ENCODE measurements around the gene GDPD4.
A peak's percentile ranks its signal among the peaks of the same experiment; 100 is the strongest.

Gene GDPD4

DNA sequence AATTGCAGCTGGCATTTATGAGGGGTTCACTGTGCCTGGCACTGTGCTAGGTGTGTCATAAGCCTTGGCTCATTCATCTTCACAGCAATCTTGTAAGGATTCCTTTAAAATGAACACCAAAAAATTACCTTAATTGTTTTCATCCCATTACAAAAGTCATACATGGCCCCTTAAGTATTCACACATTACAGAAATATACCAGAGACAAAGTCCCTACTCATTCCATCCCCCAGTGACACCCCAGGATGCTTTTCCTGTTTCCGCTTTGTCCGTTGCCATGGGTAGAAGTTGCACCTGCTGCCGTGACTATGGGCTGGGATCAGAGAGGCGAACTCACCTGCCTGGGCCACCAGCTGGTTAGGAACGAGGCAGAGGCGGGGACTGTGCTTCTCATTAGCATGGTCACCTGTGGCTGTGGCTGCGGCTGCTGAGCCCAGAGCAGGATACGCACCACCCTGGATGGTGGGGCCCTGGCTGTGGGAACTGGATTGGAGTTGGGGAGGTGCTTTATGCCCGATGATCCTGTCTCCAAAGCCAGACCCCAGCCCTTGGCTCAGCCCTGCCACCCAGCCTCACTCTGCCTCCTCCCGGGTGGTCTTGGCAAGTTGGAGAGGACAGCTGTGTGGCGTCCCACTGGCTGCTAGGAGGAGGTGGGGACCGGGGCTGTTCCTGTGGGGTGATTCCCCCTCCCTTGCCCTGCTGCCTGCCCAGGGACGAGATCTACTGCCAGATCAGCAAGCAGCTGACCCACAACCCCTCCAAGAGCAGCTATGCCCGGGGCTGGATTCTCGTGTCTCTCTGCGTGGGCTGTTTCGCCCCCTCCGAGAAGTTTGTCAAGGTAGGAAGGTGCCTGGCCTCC is 112.6 kb downstream of the GDPD4 start:
- DNase-seq = no peak

DNA sequence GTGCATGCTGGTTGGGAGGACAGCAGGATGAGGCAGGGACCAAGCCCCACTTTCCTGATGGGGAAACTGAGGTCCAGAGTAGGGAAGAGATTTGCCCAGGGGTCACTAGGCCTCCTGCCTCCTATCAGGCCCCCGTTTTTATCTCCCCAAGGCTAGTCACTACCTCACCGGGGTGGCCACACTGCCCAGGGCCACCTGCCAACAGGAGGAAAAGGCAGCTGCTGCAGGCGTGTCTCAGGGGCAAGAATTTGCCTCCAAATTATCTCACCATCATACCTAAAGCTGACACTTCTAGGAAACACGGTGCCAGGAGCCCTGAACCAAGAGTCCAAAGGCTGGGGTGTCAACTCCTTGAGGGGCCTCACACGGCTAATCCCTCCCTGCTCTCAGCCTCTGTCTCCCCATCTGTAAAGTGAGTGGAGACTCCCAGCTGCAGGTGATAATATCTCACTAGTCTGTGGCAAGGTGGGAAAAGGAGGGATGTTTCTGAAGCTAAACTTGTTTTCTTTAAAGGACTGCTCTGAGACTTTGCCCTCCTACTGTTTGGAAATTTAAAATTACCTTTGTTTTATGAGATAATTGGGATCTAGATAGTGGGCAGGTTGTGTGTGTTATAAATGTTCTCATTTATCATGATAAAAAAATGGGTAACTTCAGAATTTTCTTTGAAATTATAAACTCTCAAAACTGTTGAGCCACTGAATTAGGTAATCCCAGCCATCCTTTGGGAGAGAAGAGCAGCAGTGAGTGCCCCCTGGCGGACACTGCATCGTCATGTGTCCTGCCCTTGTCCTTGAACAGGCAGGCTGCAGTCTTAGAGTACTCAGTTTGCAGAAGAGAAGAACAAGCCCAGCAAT is 113.5 kb downstream of the GDPD4 start:
- DNase-seq = peak; percentile 71

DNA sequence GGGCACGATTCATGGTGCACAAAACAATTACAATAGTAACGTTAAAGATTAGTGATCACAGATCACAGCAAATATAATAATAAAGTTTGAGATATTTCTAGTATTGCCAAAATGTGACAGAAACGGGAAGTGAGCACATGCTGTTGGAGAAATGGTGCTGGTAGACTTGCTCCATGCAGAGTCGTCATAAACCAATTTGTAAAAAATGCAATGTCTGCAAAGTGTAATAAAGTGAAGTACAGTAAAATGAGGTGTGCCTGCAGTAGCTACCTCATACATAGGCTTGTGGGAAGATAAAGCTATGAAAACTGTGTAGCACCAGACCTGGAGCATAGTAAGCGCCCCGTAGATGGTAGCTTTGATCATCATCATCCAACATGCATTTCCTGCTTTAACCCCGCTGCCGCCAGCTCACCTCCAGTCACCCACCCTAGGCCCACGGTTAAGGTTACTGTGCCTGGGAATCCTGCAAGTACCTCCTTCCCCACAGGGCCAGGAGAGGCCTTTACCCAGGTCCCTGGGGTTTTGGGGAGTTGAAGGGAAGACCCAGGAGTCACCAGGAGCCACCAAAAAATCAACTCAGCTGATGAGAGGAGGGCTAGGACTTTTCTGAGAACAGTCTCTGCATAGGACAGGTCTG is 114.3 kb downstream of the GDPD4 start:
- DNase-seq = no peak

DNA sequence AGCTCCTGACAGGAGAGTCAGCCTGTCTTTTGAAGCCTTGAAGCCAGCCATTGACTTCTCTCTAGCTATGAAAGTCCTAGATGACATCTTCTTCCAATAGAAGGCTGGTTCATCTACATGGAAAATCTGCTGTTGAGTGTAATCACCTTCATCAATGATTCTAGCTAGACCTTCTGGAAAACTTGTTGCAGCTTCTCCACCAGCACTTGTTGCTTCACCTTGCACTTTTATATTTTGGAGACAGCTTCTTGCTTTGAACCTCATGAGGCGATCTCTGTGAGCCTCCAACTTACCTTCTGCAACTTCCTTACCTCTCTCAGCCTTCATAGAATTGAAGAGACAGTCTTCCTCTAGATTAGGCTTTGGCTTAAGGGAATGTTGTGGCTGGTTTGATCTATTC is 115.2 kb downstream of the GDPD4 start:
- no peak for DNase-seq

DNA sequence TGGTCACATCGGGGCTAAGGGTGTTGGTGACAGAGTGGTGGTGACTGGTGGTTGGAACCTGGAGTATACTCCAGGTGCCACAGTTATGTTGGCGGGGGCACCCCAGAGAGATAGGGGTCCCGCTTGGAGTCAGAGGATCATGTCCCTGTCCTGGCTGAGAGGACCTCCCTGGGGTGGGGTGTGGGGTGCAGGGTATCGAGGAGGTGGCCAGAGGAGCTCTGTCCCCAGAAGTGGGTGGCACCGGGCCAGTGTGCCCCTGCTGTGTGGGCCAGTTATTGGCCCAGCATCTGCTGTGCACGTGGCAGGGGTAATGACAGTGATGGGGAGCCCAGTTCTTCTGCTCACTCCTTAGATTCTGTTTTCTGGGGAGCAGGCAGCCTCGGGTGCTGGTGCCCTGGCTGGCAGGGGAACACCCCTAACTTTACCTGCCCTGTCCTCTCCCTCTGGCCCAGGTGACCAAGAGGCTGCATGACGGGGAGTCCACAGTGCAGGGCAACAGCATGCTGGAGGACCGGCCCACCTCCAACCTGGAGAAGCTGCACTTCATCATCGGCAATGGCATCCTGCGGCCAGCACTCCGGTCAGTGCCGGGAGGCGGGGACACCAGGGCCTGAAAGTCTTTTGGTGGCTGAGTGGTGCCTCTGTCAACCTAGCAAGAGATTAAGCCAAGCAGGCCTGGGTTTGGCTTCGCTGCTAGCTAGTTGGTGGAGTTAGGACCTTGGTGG is 117.2 kb downstream of the GDPD4 start:
- DNase-seq = no peak

DNA sequence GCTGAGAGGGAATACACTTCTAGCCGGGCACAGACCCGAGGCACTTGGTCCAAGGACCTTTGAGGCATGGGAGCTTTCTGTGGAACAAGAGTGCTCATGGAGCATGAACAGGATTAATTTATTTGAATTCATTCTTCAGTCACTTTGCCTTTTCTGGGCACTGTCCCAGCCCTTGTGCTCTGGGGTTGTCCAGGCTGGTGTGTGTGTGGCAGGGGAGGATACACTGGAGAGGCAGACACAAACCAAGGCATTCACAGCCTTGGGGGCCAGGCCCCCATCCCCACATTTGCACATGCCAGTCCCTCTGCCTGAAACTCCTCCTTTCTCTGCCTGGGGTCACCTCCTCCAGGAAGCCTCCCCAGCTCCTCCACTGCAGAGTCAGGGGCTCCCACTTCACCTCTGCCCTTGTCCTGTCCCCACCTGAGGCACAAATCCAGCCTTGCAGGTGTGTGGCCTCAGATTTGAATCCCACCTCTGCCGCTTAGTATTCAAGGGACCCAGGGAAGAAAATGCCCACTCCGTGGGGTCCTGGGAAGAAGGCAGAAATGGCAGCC is 118.0 kb downstream of the GDPD4 start:
- DNase-seq = no peak

DNA sequence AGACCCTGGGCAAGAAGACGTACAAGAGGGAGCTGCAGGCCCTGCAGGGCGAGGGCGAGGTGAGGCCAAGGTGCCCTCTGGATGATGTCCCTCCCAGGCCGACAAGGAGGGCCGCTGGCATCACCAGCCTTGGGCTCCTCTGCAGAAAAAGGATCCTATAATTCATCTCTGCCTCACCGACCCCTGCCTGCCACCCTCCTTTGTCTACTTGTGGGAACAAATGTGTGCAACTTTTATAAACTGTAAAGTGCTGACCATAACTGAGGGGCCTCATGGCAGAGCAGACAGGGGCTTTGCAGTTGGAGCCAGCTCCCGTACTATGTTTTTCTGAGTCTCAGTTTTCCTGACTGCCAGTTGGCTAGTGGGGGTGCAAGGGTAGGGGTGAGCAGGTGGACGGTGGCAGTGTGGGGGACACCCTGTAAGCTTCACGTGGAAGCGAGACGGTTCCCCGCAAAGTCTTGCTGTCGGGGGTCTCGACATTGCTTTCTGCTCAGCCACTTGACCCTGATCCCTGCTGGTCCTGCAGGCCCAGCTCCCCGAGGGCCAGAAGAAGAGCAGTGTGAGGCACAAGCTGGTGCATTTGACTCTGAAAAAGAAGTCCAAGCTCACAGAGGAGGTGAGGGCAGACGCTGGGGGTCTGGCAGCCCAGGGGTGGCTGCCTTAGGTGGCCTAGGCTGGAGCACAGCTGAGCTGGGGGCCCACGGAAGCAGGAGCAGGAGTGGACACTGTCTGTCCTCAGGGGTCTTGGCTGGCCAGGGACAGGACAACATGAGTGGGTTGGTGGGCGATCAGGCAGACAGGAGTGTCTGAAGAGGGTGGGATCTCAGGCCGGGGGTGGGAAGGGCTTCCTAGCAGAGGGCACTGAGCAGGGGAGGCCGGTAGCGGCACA is 118.7 kb downstream of the GDPD4 start:
- DNase-seq = no peak

DNA sequence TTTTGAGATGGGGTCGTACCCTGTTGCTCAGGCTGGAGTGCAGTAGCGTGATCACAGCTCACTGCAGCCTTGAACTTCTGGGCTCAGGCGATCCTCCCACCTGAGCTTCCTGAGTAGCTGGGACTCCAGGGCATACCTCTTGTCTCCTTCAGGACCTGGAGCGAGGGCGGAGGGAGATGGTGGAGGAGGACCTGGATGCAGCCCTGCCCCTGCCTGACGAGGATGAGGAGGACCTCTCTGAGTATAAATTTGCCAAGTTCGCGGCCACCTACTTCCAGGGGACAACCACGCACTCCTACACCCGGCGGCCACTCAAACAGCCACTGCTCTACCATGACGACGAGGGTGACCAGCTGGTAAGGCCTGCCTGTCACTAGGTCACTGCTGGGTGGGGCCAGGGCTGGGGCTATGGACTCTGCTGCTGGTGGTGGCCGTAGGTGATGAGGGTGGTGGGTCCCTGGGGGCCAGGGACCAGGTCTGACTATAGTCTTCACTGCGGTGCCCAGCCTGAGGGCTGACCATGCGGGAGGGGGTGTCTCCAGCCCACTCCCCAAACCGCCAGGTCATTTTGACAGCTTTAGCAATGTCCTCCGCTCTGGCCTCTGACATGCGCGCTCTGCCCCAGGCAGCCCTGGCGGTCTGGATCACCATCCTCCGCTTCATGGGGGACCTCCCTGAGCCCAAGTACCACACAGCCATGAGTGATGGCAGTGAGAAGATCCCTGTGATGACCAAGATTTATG is 119.5 kb downstream of the GDPD4 start:
- DNase-seq = no peak

DNA sequence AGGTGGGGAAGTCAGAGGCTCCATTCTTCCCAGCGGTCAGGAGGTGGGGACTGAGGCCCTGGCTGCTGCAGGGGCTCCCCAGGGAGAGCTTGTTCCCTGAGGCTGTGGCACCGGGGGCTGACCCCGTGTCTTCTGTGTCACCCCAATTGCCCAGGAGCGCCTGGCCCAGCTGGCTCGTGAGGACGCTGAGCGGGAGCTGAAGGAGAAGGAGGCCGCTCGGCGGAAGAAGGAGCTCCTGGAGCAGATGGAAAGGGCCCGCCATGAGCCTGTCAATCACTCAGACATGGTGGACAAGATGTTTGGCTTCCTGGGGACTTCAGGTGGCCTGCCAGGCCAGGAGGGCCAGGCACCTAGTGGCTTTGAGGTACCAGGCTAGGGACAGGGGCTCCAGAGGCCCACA is 120.3 kb downstream of the GDPD4 start:
- DNase-seq = no peak

DNA sequence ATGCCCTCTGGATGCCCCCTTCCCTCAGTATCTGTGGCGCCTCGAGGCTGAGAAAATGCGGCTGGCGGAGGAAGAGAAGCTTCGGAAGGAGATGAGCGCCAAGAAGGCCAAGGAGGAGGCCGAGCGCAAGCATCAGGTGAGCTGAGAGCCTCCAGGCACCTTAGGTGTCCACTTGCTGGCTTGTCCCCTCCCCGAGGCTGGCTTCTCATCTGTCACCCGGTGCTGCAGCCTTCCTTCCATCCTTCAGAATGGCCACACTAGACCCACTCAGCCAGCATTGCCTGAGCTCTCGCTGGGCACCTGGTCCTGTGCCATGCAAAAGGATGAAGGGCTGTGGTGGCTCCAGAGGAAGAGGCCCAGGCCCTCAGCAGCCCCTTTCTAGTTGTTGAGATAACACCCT is 121.1 kb downstream of the GDPD4 start:
- no peak for DNase-seq

DNA sequence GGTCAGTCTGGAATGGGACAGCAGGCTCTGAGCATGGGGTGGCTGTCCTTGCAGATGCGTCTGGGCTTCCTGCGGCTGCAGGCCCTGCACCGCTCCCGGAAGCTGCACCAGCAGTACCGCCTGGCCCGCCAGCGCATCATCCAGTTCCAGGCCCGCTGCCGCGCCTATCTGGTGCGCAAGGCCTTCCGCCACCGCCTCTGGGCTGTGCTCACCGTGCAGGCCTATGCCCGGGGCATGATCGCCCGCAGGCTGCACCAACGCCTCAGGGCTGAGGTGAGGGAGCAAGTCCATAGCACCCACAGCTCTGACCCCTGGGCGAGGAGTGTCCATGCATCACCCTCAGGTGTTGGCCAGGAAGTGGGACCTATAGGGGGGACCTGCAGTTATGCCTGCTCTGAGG is 121.8 kb downstream of the GDPD4 start:
- DNase-seq = no peak

DNA sequence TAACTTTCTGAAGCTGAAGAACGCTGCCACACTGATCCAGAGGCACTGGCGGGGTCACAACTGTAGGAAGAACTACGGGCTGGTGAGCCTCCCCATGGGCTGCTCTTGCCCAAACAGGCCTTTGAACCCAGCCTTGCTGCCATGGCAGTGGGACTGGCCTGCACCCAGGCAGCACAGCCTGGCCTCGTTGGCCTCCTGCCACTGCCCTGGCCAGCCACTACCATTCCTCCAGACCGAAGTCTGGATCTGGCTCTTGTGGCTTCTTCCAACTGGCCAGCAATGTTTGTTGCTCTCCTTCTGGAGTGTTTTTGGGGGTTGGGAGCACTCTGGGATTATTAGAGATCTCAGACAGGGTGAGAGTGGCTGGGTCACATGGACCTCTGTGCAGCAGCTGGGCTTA is 122.4 kb downstream of the GDPD4 start:
- DNase-seq = no peak

DNA sequence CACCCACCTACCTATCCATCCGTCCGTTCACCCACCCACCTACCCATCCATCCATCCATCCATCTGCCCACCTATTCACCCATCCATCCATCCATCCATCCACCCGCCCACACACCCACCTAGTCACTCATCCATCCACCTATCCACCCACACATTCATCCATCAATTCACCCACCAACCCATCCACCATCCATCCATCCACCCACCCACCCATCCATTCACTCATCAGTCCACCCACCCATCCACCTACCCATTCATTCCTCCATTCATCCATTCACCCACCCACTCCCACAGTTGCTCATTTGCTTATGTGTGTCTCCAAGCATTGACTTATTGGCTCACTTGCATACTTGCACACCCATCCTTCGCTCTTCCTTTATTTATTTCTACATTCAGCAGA is 123.3 kb downstream of the GDPD4 start:
- DNase-seq = no peak

DNA sequence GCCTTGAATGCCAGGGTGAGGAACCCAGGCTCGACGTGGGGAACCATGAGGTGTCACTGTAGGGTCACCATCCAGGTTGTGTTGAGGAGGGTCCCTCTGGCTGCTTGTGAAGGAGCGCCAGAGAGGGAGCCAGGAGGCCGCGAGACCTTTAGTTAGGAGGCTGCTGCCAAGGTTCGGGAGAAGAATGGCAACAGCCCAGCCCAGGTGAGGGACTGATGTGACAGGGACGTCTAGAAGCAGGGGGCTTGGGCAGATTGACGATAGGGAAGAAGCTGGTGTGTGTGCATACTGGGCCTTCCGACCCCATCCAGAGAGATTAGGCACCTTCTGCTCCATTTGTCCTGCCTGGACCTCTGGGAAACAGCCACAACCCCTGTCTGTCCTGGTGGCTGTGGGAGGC is 124.5 kb downstream of the GDPD4 start:
- no peak for DNase-seq

DNA sequence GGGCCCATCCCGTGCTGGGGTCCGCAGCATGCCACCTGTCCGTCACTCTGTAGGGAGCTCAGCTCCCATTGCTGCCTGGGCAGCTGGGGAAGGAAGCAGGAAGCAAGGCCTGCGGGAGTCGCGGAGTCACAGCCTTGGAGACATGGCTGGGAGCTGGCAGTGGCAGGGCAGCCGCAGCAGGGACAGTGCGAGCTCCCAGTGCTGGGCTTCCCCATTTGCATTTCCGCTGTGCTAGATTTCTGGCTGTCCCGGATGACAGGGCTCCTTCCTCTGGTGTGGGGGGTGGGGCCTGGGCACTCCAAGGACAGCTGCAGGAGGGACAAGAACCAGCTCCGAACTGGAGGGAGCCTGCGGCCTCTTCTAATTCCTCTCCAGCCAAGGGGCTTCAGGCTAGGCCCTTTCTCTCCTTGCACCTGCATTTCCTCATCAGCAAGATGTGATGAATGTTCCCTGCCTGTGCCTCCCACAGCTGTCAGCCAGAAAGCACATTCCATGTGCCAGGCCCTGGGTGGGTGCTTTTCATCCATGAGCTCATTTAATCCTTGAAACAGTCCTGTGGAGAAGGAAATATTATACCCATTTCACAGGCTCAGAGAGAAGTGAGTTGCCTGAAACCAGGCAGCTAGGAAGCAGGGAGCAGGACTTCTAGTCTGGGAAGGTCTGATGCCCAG is 125.5 kb downstream of the GDPD4 start:
- no peak for DNase-seq

DNA sequence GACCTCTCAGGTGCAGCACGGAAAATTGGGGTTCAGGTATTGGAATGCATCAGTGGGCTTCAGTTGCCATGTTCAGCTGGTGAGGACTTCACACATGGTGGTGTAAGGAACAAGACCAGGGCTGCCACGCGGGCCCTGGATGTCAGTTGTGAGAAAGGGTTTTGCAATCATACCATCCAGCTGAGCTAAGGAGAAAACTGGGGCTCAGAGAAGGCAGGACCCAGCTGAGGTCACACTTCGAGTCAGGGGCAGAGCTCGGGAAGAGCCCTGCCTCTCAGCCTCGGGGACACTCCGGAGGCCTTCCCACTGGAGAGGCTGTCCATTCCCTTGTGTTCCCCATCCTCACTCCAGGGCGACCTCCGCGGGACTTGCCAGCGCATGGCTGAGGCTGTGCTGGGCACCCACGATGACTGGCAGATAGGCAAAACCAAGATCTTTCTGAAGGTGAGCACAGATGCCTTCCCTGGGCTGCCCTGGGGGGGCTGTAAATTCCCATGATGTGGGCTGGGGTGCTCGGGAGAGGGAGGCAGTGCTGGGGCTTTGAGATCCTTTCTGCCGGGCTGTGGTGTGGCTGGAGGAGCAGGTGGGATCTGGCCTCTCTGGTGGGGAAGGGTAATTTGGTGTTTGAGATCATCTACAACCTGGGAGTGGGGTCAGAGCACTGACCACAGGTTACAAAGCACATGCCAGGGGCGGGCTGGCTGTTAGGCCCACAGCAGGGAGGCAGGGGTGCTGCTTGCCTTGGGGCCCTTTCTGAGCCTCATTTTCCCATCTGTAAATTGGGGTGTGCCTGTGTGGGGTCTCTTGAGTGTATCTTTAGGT is 126.3 kb downstream of the GDPD4 start:
- no peak for DNase-seq

DNA sequence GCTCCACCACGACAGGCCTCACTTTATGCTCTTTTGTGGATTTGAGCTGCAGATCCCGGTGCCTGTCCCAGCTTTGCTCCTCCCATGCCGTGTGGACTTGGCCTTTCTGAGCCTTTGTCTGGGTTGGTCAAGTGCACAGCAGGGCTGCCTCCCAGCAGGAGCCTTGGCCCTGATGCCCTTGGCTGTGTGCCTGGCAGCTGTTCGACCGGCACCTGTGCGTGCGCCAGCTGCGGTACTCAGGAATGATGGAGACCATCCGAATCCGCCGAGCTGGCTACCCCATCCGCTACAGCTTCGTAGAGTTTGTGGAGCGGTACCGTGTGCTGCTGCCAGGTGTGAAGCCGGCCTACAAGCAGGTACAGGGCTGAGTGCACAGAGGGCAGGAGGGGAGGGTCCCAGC is 126.9 kb downstream of the GDPD4 start:
- no peak for DNase-seq

DNA sequence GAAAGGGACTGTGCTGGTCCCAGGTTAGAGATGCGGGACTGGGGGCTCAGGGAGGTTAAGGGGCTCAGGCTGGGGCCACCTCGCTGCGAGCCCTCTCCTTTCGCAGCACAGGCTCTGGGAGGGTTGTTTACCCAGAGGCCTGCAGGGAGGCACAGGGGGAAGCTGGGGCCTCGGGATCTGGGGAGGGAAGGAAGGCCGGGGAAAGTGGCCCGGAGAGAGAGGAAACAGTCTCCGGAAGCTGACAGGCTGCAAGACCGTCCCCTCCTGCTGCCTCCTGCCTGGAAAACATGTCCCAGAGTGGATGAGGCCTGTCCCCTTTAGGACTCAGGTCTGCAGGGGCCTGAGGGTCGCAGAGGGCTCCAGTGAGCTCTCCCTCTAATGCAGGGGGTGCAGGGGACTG is 128.0 kb downstream of the GDPD4 start:
- DNase-seq = no peak

DNA sequence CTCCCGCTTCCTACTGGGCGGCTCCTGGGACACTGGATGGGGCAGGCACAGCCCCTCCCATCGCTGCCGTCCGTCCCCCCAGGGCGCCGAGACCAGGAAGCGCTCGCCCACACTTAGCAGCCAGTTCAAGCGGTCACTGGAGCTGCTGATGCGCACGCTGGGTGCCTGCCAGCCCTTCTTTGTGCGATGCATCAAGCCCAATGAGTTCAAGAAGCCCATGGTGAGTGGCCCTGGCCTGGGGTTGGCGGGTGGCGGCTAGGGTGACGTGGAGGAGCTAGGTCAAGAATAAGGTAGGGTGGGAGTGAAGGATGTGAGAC is 128.9 kb downstream of the GDPD4 start:
- no peak for DNase-seq

Measured in CD4-positive, alpha-beta T cell treated with Interleukin-6 for 4 hours (primary cell).